GM12875 (cell line): ENCODE data around the gene NUBPL.
"Not testable (repeated sequence)": the region's sequence is repeated elsewhere in the genome, so short reads cannot be mapped to it uniquely, and the experiment has no call there.

Source experiments
- H3K4me3 ChIP-seq: one replicate; pipeline ENCODE4 v1.5.1; 2011; ENCODE audit warnings: low read depth, low read length, control low read depth
- TF ChIP-seq, protein P1 (sequence below): IDR thresholded peaks from 2 replicates; pipeline ENCODE4 v1.5.1; 2011; ENCODE audit warnings: low read depth, mild to moderate bottlenecking, control low read depth, inconsistent platforms, low read length, moderate library complexity, borderline replicate concordance; ENCODE audit not compliant: insufficient read depth

NUBPL gene

DNA sequence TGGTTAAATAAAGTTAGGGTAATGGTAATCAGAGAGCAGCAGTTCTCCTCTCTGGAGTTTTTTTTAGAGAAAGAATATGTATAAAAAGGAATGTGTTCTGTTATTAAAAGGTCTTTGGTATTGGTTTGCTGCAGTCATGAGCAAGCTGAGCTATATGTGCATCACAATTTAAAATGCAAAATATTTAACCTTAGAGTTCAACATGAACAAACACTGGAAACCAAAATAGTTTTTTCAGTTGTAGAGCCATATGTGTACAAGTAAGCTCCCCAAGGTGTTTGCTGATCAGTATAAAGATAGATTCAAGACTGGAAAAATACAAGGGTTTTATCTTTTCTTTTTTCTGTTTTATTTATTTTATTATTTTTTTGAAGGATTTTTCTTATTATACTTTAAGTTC is 245.0 kb downstream of the NUBPL start:
- H3K4me3 ChIP-seq: no peak overlapping the region
- TF ChIP-seq, protein P1, sequence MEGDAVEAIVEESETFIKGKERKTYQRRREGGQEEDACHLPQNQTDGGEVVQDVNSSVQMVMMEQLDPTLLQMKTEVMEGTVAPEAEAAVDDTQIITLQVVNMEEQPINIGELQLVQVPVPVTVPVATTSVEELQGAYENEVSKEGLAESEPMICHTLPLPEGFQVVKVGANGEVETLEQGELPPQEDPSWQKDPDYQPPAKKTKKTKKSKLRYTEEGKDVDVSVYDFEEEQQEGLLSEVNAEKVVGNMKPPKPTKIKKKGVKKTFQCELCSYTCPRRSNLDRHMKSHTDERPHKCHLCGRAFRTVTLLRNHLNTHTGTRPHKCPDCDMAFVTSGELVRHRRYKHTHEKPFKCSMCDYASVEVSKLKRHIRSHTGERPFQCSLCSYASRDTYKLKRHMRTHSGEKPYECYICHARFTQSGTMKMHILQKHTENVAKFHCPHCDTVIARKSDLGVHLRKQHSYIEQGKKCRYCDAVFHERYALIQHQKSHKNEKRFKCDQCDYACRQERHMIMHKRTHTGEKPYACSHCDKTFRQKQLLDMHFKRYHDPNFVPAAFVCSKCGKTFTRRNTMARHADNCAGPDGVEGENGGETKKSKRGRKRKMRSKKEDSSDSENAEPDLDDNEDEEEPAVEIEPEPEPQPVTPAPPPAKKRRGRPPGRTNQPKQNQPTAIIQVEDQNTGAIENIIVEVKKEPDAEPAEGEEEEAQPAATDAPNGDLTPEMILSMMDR: no peak

DNA sequence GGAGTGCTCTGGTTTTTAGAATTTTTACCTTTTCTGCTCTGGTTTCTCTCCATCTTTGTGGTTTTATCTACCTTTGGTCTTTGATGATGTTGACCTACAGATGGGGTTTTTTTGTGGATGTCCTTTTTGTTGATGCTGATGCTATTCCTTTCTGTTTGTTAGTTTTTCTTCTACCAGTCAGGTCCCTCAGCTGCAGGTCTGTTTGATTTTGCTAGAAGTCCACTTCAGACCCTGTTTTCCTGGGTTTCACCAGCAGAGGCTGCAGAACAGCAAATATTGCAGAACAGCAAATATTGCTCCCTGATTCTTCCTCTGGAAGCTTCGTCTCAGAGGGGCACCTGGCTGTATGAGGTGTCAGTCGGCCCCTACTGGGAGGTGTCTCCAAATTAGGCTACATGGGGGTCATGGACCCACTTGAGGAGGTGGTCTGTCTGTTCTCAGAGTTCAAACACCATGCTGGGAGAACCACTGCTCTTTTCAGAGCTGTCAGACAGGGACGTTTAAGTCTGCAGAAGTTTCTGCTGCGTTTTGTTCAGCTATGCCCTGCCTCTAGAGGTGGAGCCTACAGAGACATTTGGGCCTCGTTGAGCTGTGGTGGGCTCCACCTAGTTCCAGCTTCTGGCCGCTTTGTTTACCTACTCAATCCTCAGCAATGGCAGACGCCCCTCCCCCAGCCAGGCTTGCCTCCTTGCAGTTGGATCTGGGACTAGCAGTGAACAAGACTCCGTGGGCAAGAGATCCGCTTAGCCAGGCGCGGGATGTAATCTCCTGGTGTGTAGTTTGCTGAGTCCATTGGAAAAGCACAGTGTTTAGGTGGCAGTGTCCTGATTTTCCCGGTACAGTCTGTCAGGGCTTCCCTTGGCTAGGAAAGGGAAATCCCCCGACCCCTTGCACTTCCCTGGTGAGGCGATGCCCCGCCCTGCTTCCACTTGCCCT is 250.8 kb downstream of the NUBPL start:
- not testable (repeated sequence) for H3K4me3 ChIP-seq

DNA sequence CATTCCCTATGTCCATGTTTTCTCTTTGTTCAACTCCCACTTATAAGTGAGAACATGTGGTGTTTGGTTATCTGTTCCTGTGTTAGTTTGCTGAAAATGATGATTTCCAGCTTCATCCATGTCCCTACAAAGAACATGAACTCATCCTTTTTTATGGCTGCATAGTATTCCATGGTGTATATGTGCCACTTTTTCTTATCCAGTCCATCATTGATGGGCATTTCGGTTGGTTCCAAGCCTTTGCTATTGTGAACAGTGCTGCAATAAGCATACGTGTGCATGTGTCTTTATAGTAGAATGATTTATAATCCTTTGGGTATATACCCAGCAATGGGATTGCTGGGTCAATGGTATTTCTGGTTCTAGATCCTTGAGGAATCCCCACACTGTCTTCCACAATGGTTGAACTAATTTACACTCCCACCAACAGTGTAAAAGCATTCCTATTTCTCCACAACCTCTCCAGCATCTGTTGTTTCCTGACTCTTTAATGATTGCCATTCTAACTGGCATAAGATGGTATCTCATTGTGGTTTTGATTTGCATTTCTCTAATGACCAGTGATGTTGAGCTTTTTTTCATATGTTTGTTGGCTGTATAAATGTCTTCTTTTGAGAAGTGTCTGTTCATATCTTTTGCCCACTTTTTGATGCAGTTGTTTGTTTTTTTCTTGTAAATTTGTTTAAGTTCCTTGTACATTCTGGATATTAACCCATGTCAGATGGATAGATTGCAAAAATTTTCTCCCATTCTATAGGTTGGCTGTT is 252.7 kb downstream of the NUBPL start:
- H3K4me3 ChIP-seq: not testable (repeated sequence)

DNA sequence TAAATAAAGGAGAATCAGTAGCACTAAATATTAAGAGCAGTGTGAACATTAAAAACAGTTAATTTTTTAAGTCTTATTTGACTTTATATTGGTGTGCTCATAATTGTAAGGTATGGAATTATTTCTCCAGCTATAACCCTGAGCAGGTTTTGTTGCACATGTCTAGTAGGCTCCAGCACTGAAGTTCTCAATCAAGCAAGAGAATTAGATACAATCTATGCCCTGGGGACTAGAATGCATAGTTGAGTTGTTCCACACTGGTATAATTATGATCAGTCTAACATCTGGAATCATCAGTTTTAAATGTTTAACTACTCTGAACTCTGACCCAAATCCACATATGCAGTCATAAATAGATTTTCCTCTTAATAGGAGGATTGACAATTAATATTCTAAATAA is 258.1 kb downstream of the NUBPL start:
- TF ChIP-seq, protein P1: no peak
- no peak overlapping the region for H3K4me3 ChIP-seq

DNA sequence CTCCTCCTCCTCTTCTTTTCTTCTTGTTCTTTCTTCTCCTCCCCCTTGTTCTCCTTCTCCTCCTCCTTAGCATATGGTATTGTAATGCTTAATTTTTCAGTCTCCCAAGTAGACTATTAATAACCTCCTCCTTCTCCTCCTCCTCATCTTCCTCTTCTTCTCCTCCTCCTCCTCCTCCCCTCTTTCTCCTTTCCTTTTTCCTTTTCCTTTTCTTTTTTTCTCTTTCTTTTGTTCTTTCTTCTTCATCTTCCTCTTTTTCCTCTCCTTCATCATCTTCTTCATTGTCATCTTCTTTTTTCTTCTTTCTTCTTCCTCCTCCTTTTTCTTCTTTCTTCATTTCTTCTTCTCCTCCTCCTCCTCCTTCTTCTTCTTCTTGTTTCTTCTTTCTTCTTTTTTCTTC is 264.3 kb downstream of the NUBPL start:
- TF ChIP-seq, protein P1: no peak
- H3K4me3 ChIP-seq: no peak overlapping the region

DNA sequence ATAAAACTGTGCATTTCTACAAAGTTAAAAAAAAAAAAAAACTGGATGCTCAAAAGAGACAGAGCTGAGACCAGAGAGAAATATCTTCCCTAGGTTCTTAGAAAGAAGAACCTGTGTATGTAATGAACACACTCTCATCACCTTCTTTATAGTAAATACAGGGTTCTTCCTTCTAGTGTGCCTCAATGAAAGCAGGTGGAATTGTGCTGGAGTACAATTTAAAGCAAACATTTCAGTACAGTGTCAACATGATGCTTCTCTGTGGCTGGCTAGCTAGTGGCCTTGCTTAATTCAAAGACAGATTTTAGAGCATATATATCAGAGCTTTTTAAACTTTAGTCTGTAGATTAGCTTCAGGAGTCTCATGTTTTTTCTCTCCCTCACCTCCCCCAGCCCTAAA is 266.1 kb downstream of the NUBPL start:
- TF ChIP-seq, protein P1: no peak
- no peak overlapping the region for H3K4me3 ChIP-seq

DNA sequence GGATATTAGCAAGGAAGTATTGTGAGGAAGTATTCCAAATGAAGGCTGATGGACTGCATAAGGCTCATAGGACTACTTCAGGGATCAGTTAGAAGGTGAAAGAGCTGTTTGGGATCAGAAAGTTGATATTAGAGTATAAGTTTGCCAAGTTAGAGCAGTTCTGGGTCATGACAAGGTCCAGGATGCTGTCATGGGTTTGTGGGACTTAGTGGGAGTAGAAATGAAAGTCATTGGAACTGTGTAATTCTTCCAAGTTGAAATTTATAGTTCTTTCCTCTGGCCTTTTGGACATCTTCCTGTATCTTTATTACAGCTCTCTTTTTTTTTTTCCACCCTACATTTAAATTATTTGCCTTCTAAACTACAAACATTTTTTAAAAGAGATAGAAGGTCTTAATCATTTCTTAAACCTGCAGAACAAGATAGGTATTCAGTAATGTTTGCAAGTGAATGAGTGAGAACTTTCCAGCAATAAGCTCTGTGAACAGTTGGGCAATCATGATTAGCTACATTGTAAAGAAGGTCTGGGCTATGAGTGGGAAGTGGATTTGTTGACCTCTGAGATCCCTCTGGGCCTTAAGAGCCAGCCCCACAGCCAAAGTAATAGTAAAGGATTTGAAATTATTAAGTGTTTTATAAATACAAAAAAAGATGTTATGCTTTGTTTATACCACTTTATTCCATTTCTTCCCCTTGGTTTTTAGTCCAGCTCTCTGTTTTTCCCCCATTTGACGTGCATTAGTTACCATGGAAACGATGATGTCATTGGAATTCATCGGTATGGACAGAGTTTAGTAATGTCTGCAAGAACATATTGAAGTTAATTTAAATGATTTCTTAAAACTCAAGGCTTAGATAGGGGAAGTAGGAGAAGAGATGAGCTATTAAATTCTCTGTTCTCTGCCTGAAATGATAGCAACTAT is 268.0 kb downstream of the NUBPL start:
- no peak overlapping the region for H3K4me3 ChIP-seq
- TF ChIP-seq, protein P1: no peak
